Prostate gland (tissue), 2 donors: ENCODE data around the gene INSIG1.

Experiments
- POLR2AphosphoS5 ChIP-seq: sonication (generic); formaldehyde crosslinking; IDR thresholded peaks from one replicate; pipeline ENCODE4 v1.6.1; 2017; ENCODE audit warnings: antibody characterized with exemption
- TF ChIP-seq, protein P1 (sequence below), 4 experiments: fragments of 200-600 bp in 2 of 4; fragments of 450-650 bp in 2 of 4; sonication (generic) in 2 of 4; IDR thresholded peaks; 1 replicate in 3 of 4; 2 replicates in 1 of 4; pipeline ENCODE4 v1.5.1; 2016 to 2019; ENCODE audit warnings: antibody characterized with exemption in 4 of 4, mild to moderate bottlenecking in 2 of 4, moderate library complexity in 2 of 4

DNA sequence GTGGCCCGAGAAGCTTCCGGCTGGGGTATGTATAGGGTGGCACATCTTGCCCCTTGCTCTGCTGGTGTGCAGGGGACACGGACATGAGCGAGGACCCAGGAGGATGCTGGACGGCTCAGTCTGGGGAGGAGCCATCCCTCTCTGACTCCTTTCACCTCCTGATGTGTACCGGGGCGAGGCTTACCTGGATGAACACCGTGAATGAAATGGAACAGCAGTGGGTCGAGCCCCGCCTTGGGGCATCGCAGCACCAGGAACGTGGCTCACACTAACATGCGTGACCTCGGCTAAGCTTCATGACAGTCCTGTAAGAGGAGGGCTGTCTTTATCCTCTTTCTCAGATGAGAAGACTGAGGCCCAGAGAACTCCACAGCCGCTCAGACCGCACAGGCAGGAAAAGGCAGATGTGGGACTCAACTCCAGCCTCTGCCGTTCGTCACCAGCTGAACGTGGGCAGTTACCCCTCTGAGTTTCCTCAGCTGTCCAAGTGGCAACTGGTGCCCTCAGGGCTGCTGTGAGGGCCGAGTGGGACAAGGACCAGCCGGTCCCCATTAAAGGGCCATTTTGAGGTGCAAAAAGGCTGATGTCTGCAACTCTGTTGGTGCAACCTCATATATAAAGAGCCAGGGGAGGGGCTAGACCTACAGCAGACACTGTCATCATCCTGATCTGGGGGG, 54.5 kb downstream of the INSIG1 start:
- TF ChIP-seq, protein P1, sequence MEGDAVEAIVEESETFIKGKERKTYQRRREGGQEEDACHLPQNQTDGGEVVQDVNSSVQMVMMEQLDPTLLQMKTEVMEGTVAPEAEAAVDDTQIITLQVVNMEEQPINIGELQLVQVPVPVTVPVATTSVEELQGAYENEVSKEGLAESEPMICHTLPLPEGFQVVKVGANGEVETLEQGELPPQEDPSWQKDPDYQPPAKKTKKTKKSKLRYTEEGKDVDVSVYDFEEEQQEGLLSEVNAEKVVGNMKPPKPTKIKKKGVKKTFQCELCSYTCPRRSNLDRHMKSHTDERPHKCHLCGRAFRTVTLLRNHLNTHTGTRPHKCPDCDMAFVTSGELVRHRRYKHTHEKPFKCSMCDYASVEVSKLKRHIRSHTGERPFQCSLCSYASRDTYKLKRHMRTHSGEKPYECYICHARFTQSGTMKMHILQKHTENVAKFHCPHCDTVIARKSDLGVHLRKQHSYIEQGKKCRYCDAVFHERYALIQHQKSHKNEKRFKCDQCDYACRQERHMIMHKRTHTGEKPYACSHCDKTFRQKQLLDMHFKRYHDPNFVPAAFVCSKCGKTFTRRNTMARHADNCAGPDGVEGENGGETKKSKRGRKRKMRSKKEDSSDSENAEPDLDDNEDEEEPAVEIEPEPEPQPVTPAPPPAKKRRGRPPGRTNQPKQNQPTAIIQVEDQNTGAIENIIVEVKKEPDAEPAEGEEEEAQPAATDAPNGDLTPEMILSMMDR (IDR thresholded peaks at IDR 0.05) = no peak
- no peak for TF ChIP-seq POLR2AphosphoS5
